ENCODE data around the gene EXOC6. TPM values are rescaled to one million over a fixed set of nuclear protein-coding genes. Genes with fewer than 3 reads are reported as not detected.

EXOC6 gene
- polyA plus RNA-seq, 1 donor (not counting 4 experiments of a cell fraction or from before 2014, with no cell fraction given): 1.2 TPM

DNA sequence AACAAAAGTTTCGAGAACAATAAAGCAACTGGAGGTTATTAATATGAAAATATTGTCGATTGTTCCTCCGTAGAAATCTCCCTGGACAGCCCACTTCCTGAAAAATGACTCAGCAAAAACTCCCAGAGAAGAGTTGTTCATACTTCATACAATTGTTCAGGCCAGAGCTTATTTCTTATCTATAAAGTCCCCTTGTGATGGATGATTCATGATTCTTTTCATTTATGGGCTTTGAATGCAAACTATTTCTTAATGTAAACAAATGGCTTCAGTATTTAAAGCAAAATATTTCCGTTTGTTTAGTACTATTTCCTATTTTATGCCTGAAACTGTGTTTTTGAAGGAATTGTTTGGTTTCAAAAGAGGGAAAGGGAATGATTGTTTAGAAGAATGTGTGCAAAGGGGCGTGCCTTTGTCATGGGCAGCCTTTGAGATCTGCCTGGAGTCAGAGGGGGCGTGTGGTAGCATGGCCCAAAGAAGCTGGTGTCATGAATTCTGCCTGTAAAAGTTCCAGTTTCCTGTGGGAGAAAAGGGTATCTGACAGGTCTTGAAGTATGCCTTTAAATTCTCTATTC lies 26.2 kb upstream of the EXOC6 start:
- no peak for FAIRE-seq
- no peaks in the 10 kb centered on the region for H3K36me3 ChIP-seq (ENCODE audit: control insufficient read depth in 2 of 2, extremely low read depth in 1 of 2, insufficient read depth in 2 of 2, low read length in 2 of 2)
- peaks cover 12% of the 10 kb centered on the region for H3K4me1 ChIP-seq (ENCODE audit: control insufficient read depth, extremely low read depth, insufficient read depth, low read length)
- TF ChIP-seq, protein P1, sequence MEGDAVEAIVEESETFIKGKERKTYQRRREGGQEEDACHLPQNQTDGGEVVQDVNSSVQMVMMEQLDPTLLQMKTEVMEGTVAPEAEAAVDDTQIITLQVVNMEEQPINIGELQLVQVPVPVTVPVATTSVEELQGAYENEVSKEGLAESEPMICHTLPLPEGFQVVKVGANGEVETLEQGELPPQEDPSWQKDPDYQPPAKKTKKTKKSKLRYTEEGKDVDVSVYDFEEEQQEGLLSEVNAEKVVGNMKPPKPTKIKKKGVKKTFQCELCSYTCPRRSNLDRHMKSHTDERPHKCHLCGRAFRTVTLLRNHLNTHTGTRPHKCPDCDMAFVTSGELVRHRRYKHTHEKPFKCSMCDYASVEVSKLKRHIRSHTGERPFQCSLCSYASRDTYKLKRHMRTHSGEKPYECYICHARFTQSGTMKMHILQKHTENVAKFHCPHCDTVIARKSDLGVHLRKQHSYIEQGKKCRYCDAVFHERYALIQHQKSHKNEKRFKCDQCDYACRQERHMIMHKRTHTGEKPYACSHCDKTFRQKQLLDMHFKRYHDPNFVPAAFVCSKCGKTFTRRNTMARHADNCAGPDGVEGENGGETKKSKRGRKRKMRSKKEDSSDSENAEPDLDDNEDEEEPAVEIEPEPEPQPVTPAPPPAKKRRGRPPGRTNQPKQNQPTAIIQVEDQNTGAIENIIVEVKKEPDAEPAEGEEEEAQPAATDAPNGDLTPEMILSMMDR (optimal IDR thresholded peaks at IDR 0.05 in 1 of 3, IDR thresholded peaks at IDR 0.05 in 1 of 3, conservative IDR thresholded peaks at IDR 0.05 in 1 of 3; ENCODE audit: extremely low read depth in 1 of 3, insufficient read depth in 2 of 3, low read length in 3 of 3): no peak
- no peak for TF ChIP-seq EZH2 (IDR thresholded peaks at IDR 0.05; ENCODE audit: low read length)
- peak overlapping the region; percentile 78 for H2AFZ ChIP-seq (ENCODE audit: control insufficient read depth, low read length)
- H4K20me1 ChIP-seq (ENCODE audit: control insufficient read depth, extremely low read depth, insufficient read depth, low read length): no peaks in the 10 kb centered on the region
- H3K4me2 ChIP-seq (ENCODE audit: control insufficient read depth, extremely low read depth, insufficient read depth, low read depth, low read length): peak overlapping the region; percentile 78
- H3K9me1 ChIP-seq (ENCODE audit: control insufficient read depth, extremely low read depth, insufficient read depth, low read length): no peaks in the 10 kb centered on the region
- no peaks in the 10 kb centered on the region for H3K79me2 ChIP-seq (ENCODE audit: control insufficient read depth, insufficient read depth, low read length)
- H3K9ac ChIP-seq (ENCODE audit: control insufficient read depth, extremely low read depth, insufficient read depth, low read length): peak overlapping the region; percentile 58
- no peaks in the 10 kb centered on the region for H3K9me3 ChIP-seq (ENCODE audit: control insufficient read depth, low read depth, low read length)
- peak overlapping the region in 1 of 3 experiments; percentile 25 for H3K4me3 ChIP-seq (ENCODE audit: control insufficient read depth in 2 of 3, extremely low read depth in 1 of 3, insufficient read depth in 2 of 3, low read depth in 1 of 3, low read length in 3 of 3)
- no peaks in the 10 kb centered on the region for H3K27me3 ChIP-seq (ENCODE audit: control insufficient read depth, extremely low read depth, insufficient read depth, low read length)
- H3K27ac ChIP-seq (ENCODE audit: control insufficient read depth, insufficient read depth, low read length): peak overlapping the region; percentile 87
- dilution Hi-C loops (cut with MboI; ENCODE audit: extremely low pct_ligation_motif_present, low sequenced_read_pairs): no loop called here
- peak; percentile 21 for DNase-seq (ENCODE audit: low read depth, low spot score)

- dilution Hi-C loops (cut with MboI; ENCODE audit: extremely low pct_ligation_motif_present, low sequenced_read_pairs): no loop called here
- Histone ChIP-seq H3K36me3 (ENCODE audit: control insufficient read depth in 2 of 2, extremely low read depth in 1 of 2, insufficient read depth in 2 of 2, low read length in 2 of 2) (no peaks in the 10 kb centered on the region), H3K9me3 (ENCODE audit: control insufficient read depth, low read depth, low read length) (no peaks in the 10 kb centered on the region), H3K27me3 (ENCODE audit: control insufficient read depth, extremely low read depth, insufficient read depth, low read length) (no peaks in the 10 kb centered on the region), H3K27ac (ENCODE audit: control insufficient read depth, insufficient read depth, low read length) (peak overlapping the region; percentile 87), H3K79me2 (ENCODE audit: control insufficient read depth, insufficient read depth, low read length) (no peaks in the 10 kb centered on the region), H3K4me3 (ENCODE audit: control insufficient read depth in 2 of 3, extremely low read depth in 1 of 3, insufficient read depth in 2 of 3, low read depth in 1 of 3, low read length in 3 of 3) (no peak overlapping the region), H4K20me1 (ENCODE audit: control insufficient read depth, extremely low read depth, insufficient read depth, low read length) (no peaks in the 10 kb centered on the region), H3K4me2 (ENCODE audit: control insufficient read depth, extremely low read depth, insufficient read depth, low read depth, low read length) (no peak overlapping the region), H3K9me1 (ENCODE audit: control insufficient read depth, extremely low read depth, insufficient read depth, low read length) (no peaks in the 10 kb centered on the region), H2AFZ (ENCODE audit: control insufficient read depth, low read length) (no peak overlapping the region), H3K9ac (ENCODE audit: control insufficient read depth, extremely low read depth, insufficient read depth, low read length) (no peak overlapping the region), H3K4me1 (ENCODE audit: control insufficient read depth, extremely low read depth, insufficient read depth, low read length) (peaks cover 12% of the 10 kb centered on the region)
- DNase-seq (ENCODE audit: low read depth, low spot score): no peak
- TF ChIP-seq EZH2 (IDR thresholded peaks at IDR 0.05; ENCODE audit: low read length): no peak
- TF ChIP-seq, protein P1 (optimal IDR thresholded peaks at IDR 0.05 in 1 of 3, IDR thresholded peaks at IDR 0.05 in 1 of 3, conservative IDR thresholded peaks at IDR 0.05 in 1 of 3; ENCODE audit: extremely low read depth in 1 of 3, insufficient read depth in 2 of 3, low read length in 3 of 3): no peak
- no peak for FAIRE-seq
These were observed 25.4 kb upstream of the EXOC6 start for GRCh38 chr10:92822964-92823363.
